Activated naive CD8-positive, alpha-beta T cell (primary cell): Measurements from ENCODE around the gene TBC1D32.
"Not testable (repeated sequence)": the region's sequence is repeated elsewhere in the genome, so short reads cannot be mapped to it uniquely, and the experiment has no call there.

Experiments used
- H3K27ac Mint-ChIP-seq: one replicate; pipeline ENCODE4 v1.8.0; 2021; ENCODE audit warnings: mixed read lengths
- H3K27me3 Mint-ChIP-seq: one replicate; pipeline ENCODE4 v1.8.0; 2021; ENCODE audit warnings: mixed read lengths
- H3K36me3 Mint-ChIP-seq: one replicate; pipeline ENCODE4 v1.8.0; 2021; ENCODE audit warnings: mixed read lengths
- H3K4me1 Mint-ChIP-seq: one replicate; pipeline ENCODE4 v1.8.0; 2021; ENCODE audit warnings: low read depth, mixed read lengths
- H3K4me3 Mint-ChIP-seq: one replicate; pipeline ENCODE4 v1.8.0; 2021; ENCODE audit warnings: mild to moderate bottlenecking, mixed read lengths
- H3K9me3 Mint-ChIP-seq: one replicate; pipeline ENCODE4 v1.8.0; 2021; ENCODE audit warnings: low read depth, mixed read lengths

Gene TBC1D32

GRCh38 chr6:121158438-121158837 is 175.8 kb downstream of the TBC1D32 start:
- Mint-ChIP-seq H3K4me1 (no peaks in the 10 kb centered on the region), H3K27me3 (no peaks in the 10 kb centered on the region), H3K9me3 (peaks cover 32% of the 10 kb centered on the region), H3K27ac (no peak overlapping the region), H3K4me3 (no peak overlapping the region), H3K36me3 (peaks cover 71% of the 10 kb centered on the region)

- Mint-ChIP-seq H3K27me3 (no peaks in the 10 kb centered on the region), H3K27ac (no peak overlapping the region), H3K36me3 (peaks cover 73% of the 10 kb centered on the region), H3K4me3 (no peak overlapping the region), H3K4me1 (no peaks in the 10 kb centered on the region), H3K9me3 (peaks cover 34% of the 10 kb centered on the region)
Measured at GRCh38 chr6:121157906-121158305, 176.4 kb downstream of the TBC1D32 start.

- no peak overlapping the region for H3K27ac Mint-ChIP-seq
- peaks cover 19% of the 10 kb centered on the region for H3K36me3 Mint-ChIP-seq
- no peak overlapping the region for H3K4me3 Mint-ChIP-seq
- no peaks in the 10 kb centered on the region for H3K4me1 Mint-ChIP-seq
- no peaks in the 10 kb centered on the region for H3K27me3 Mint-ChIP-seq
- no peaks in the 10 kb centered on the region for H3K9me3 Mint-ChIP-seq
Measured at GRCh38 chr6:121143476-121143875, 190.8 kb downstream of the TBC1D32 start.

- H3K27me3 Mint-ChIP-seq, result no peaks in the 10 kb centered on the region
- peaks cover 18% of the 10 kb centered on the region for H3K36me3 Mint-ChIP-seq
- H3K4me3 Mint-ChIP-seq, result no peak overlapping the region
- H3K9me3 Mint-ChIP-seq, result no peaks in the 10 kb centered on the region
- no peak overlapping the region for H3K27ac Mint-ChIP-seq
- H3K4me1 Mint-ChIP-seq, result no peaks in the 10 kb centered on the region
Measured at GRCh38 chr6:121142093-121142492, 192.2 kb downstream of the TBC1D32 start.

- no peaks in the 10 kb centered on the region for H3K4me1 Mint-ChIP-seq
- peaks cover 17% of the 10 kb centered on the region for H3K36me3 Mint-ChIP-seq
- no peaks in the 10 kb centered on the region for H3K27me3 Mint-ChIP-seq
- no peak overlapping the region for H3K4me3 Mint-ChIP-seq
- H3K27ac Mint-ChIP-seq, result no peak overlapping the region
- H3K9me3 Mint-ChIP-seq, result no peaks in the 10 kb centered on the region
Measured at GRCh38 chr6:121135425-121135824, 198.9 kb downstream of the TBC1D32 start.

- no peaks in the 10 kb centered on the region for H3K27me3 Mint-ChIP-seq
- H3K4me1 Mint-ChIP-seq, result no peaks in the 10 kb centered on the region
- H3K4me3 Mint-ChIP-seq, result no peak overlapping the region
- peaks cover 17% of the 10 kb centered on the region for H3K36me3 Mint-ChIP-seq
- no peak overlapping the region for H3K27ac Mint-ChIP-seq
- no peaks in the 10 kb centered on the region for H3K9me3 Mint-ChIP-seq
Measured at GRCh38 chr6:121134922-121135321, 199.4 kb downstream of the TBC1D32 start.

- Mint-ChIP-seq H3K9me3 (peaks cover 25% of the 10 kb centered on the region), H3K4me3 (no peak overlapping the region), H3K4me1 (no peaks in the 10 kb centered on the region), H3K27ac (no peak overlapping the region), H3K27me3 (no peaks in the 10 kb centered on the region), H3K36me3 (peaks cover 30% of the 10 kb centered on the region)
Measured at GRCh38 chr6:121124600-121124999, 209.7 kb downstream of the TBC1D32 start.

- Mint-ChIP-seq H3K27ac (no peak overlapping the region), H3K9me3 (no peaks in the 10 kb centered on the region), H3K4me3 (no peak overlapping the region), H3K27me3 (no peaks in the 10 kb centered on the region), H3K36me3 (peaks cover 17% of the 10 kb centered on the region), H3K4me1 (no peaks in the 10 kb centered on the region)
Measured at GRCh38 chr6:121112356-121112755, 221.9 kb downstream of the TBC1D32 start.

- Mint-ChIP-seq H3K27ac (no peak overlapping the region), H3K27me3 (no peaks in the 10 kb centered on the region), H3K9me3 (no peaks in the 10 kb centered on the region), H3K36me3 (peaks cover 11% of the 10 kb centered on the region), H3K4me3 (no peak overlapping the region), H3K4me1 (no peaks in the 10 kb centered on the region)
Measured at GRCh38 chr6:121110733-121111132, 223.5 kb downstream of the TBC1D32 start.

GRCh38 chr6:121106962-121107361 is 227.3 kb downstream of the TBC1D32 start:
- H3K4me3 Mint-ChIP-seq, result no peak overlapping the region
- H3K27me3 Mint-ChIP-seq, result no peaks in the 10 kb centered on the region
- H3K27ac Mint-ChIP-seq, result no peak overlapping the region
- no peaks in the 10 kb centered on the region for H3K9me3 Mint-ChIP-seq
- H3K4me1 Mint-ChIP-seq, result no peaks in the 10 kb centered on the region
- peaks cover 16% of the 10 kb centered on the region for H3K36me3 Mint-ChIP-seq

- H3K27me3 Mint-ChIP-seq, result no peaks in the 10 kb centered on the region
- no peak overlapping the region for H3K27ac Mint-ChIP-seq
- H3K9me3 Mint-ChIP-seq, result no peaks in the 10 kb centered on the region
- peaks cover 22% of the 10 kb centered on the region for H3K36me3 Mint-ChIP-seq
- H3K4me3 Mint-ChIP-seq, result no peak overlapping the region
- no peaks in the 10 kb centered on the region for H3K4me1 Mint-ChIP-seq
Measured at GRCh38 chr6:121105461-121105860, 228.8 kb downstream of the TBC1D32 start.

- H3K36me3 Mint-ChIP-seq, result peaks cover 17% of the 10 kb centered on the region
- no peak overlapping the region for H3K4me3 Mint-ChIP-seq
- H3K4me1 Mint-ChIP-seq, result no peaks in the 10 kb centered on the region
- no peak overlapping the region for H3K27ac Mint-ChIP-seq
- H3K9me3 Mint-ChIP-seq, result no peaks in the 10 kb centered on the region
- no peaks in the 10 kb centered on the region for H3K27me3 Mint-ChIP-seq
Measured at GRCh38 chr6:121093928-121094327, 240.4 kb downstream of the TBC1D32 start.

- Mint-ChIP-seq H3K4me3 (no peak overlapping the region), H3K9me3 (no peaks in the 10 kb centered on the region), H3K4me1 (no peaks in the 10 kb centered on the region), H3K27me3 (no peaks in the 10 kb centered on the region), H3K36me3 (peaks cover 9% of the 10 kb centered on the region), H3K27ac (no peak overlapping the region)
Measured at GRCh38 chr6:121090492-121090891, 243.8 kb downstream of the TBC1D32 start.

GRCh38 chr6:121086876-121087275 is 247.4 kb downstream of the TBC1D32 start:
- Mint-ChIP-seq H3K9me3 (no peaks in the 10 kb centered on the region), H3K4me3 (no peak overlapping the region), H3K4me1 (no peaks in the 10 kb centered on the region), H3K36me3 (peaks cover 7% of the 10 kb centered on the region), H3K27me3 (no peaks in the 10 kb centered on the region), H3K27ac (no peak overlapping the region)

GRCh38 chr6:121076119-121076518 is 258.2 kb downstream of the TBC1D32 start:
- no peak overlapping the region for H3K4me3 Mint-ChIP-seq

GRCh38 chr6:121068749-121069148 is 265.5 kb downstream of the TBC1D32 start:
- Mint-ChIP-seq H3K9me3 (peaks cover 20% of the 10 kb centered on the region), H3K36me3 (peaks cover 28% of the 10 kb centered on the region)
- not testable (repeated sequence) for H3K27me3 Mint-ChIP-seq, H3K4me3 Mint-ChIP-seq, H3K4me1 Mint-ChIP-seq, H3K27ac Mint-ChIP-seq

More at GRCh38 chr6:121076119-121076518, 258.2 kb downstream of the TBC1D32 start:
- H3K9me3 Mint-ChIP-seq, result peaks cover 3% of the 10 kb centered on the region
- no peaks in the 10 kb centered on the region for H3K4me1 Mint-ChIP-seq
- no peak overlapping the region for H3K27ac Mint-ChIP-seq
- no peaks in the 10 kb centered on the region for H3K36me3 Mint-ChIP-seq
- no peaks in the 10 kb centered on the region for H3K27me3 Mint-ChIP-seq
